ENCODE data around the gene RSPH6A. TPM values are rescaled to one million over a fixed set of nuclear protein-coding genes. Genes with fewer than 3 reads are reported as not detected.

The RSPH6A gene
- total and polyA plus RNA-seq, 2 of the 13 experiments (the other 11 are each of a cell fraction or from before 2014, with no cell fraction given), result 0.07 TPM; not detected in 1

DNA sequence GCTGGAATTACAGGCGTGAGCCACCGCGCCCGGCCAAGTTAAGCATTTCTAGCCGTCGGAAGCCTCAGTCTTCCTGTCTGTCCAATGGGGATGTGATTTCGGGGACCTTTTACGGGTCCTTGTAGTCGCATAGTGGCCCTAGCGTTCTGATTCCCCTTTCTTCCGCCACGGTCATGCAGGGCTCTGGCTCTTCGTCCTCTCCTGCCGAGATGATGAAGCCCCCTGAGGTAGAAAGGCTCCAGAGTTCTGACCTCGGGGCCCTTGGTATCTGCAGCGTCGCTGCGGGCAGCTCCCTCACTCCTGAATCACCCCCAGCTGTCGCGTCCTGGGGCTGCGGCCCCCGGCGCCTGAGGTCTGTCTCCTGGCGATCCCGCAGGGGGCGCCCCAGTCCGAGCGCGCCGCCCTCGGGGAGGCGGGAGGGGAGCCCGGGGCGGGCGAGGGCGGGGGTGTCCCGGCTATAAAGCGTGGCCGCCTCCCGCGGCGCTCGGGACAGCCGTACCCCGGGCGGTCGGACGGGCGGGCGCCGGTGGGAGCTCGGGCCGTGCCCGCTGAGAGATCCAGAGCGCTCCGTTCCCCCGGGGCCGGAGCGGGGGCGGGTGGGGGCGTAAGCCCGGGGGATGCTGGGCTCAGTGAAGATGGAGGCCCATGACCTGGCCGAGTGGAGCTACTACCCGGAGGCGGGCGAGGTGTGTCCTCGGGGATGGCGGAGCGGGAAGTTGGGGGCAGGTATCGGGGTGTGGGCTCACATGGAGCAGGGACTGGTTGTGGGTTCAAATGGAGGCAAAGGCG is 48.9 kb upstream of the RSPH6A start, which contains the start of gene FOXA3 (continued):
- TF ChIP-seq, protein P1, sequence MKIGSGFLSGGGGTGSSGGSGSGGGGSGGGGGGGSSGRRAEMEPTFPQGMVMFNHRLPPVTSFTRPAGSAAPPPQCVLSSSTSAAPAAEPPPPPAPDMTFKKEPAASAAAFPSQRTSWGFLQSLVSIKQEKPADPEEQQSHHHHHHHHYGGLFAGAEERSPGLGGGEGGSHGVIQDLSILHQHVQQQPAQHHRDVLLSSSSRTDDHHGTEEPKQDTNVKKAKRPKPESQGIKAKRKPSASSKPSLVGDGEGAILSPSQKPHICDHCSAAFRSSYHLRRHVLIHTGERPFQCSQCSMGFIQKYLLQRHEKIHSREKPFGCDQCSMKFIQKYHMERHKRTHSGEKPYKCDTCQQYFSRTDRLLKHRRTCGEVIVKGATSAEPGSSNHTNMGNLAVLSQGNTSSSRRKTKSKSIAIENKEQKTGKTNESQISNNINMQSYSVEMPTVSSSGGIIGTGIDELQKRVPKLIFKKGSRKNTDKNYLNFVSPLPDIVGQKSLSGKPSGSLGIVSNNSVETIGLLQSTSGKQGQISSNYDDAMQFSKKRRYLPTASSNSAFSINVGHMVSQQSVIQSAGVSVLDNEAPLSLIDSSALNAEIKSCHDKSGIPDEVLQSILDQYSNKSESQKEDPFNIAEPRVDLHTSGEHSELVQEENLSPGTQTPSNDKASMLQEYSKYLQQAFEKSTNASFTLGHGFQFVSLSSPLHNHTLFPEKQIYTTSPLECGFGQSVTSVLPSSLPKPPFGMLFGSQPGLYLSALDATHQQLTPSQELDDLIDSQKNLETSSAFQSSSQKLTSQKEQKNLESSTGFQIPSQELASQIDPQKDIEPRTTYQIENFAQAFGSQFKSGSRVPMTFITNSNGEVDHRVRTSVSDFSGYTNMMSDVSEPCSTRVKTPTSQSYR (CRISPR knock-in tag; IDR thresholded peaks at IDR 0.05; ENCODE audit: borderline replicate concordance), result peak; percentile 5; the same call in 1 of the 2 replicates
- TF ChIP-seq, protein P2, sequence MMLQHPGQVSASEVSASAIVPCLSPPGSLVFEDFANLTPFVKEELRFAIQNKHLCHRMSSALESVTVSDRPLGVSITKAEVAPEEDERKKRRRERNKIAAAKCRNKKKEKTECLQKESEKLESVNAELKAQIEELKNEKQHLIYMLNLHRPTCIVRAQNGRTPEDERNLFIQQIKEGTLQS (CRISPR knock-in tag; IDR thresholded peaks at IDR 0.05), result no peak
- TF ChIP-seq MAF1 (CRISPR knock-in tag; IDR thresholded peaks at IDR 0.05; ENCODE audit: borderline replicate concordance) (no peak), ZFP62 (CRISPR knock-in tag; IDR thresholded peaks at IDR 0.05) (no peak), ZKSCAN5 (CRISPR knock-in tag; IDR thresholded peaks at IDR 0.05) (no peak), SSRP1 (CRISPR knock-in tag; IDR thresholded peaks at IDR 0.05) (no peak), ZSCAN9 (CRISPR knock-in tag; IDR thresholded peaks at IDR 0.05; ENCODE audit: borderline replicate concordance) (no peak), ZFP41 (CRISPR knock-in tag; IDR thresholded peaks at IDR 0.05; ENCODE audit: borderline replicate concordance) (no peak), NR2F2 (IDR thresholded peaks at IDR 0.05; ENCODE audit: borderline replicate concordance, low read depth) (no peak)
- TF ChIP-seq, protein P3, sequence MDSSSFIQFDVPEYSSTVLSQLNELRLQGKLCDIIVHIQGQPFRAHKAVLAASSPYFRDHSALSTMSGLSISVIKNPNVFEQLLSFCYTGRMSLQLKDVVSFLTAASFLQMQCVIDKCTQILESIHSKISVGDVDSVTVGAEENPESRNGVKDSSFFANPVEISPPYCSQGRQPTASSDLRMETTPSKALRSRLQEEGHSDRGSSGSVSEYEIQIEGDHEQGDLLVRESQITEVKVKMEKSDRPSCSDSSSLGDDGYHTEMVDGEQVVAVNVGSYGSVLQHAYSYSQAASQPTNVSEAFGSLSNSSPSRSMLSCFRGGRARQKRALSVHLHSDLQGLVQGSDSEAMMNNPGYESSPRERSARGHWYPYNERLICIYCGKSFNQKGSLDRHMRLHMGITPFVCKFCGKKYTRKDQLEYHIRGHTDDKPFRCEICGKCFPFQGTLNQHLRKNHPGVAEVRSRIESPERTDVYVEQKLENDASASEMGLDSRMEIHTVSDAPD (CRISPR knock-in tag; IDR thresholded peaks at IDR 0.05), result no peak
- TF ChIP-seq, protein P4, sequence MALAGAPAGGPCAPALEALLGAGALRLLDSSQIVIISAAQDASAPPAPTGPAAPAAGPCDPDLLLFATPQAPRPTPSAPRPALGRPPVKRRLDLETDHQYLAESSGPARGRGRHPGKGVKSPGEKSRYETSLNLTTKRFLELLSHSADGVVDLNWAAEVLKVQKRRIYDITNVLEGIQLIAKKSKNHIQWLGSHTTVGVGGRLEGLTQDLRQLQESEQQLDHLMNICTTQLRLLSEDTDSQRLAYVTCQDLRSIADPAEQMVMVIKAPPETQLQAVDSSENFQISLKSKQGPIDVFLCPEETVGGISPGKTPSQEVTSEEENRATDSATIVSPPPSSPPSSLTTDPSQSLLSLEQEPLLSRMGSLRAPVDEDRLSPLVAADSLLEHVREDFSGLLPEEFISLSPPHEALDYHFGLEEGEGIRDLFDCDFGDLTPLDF (CRISPR knock-in tag; IDR thresholded peaks at IDR 0.05), result 0 out of 2 replicates have a peak, but pooled peaks have one; percentile 57
- TF ChIP-seq, protein P5, sequence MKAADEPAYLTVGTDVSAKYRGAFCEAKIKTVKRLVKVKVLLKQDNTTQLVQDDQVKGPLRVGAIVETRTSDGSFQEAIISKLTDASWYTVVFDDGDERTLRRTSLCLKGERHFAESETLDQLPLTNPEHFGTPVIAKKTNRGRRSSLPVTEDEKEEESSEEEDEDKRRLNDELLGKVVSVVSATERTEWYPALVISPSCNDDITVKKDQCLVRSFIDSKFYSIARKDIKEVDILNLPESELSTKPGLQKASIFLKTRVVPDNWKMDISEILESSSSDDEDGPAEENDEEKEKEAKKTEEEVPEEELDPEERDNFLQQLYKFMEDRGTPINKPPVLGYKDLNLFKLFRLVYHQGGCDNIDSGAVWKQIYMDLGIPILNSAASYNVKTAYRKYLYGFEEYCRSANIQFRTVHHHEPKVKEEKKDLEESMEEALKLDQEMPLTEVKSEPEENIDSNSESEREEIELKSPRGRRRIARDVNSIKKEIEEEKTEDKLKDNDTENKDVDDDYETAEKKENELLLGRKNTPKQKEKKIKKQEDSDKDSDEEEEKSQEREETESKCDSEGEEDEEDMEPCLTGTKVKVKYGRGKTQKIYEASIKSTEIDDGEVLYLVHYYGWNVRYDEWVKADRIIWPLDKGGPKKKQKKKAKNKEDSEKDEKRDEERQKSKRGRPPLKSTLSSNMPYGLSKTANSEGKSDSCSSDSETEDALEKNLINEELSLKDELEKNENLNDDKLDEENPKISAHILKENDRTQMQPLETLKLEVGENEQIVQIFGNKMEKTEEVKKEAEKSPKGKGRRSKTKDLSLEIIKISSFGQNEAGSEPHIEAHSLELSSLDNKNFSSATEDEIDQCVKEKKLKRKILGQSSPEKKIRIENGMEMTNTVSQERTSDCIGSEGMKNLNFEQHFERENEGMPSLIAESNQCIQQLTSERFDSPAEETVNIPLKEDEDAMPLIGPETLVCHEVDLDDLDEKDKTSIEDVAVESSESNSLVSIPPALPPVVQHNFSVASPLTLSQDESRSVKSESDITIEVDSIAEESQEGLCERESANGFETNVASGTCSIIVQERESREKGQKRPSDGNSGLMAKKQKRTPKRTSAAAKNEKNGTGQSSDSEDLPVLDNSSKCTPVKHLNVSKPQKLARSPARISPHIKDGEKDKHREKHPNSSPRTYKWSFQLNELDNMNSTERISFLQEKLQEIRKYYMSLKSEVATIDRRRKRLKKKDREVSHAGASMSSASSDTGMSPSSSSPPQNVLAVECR (CRISPR knock-in tag; IDR thresholded peaks at IDR 0.05; ENCODE audit: borderline replicate concordance), result peak; percentile 61
- TF ChIP-seq, protein P6, sequence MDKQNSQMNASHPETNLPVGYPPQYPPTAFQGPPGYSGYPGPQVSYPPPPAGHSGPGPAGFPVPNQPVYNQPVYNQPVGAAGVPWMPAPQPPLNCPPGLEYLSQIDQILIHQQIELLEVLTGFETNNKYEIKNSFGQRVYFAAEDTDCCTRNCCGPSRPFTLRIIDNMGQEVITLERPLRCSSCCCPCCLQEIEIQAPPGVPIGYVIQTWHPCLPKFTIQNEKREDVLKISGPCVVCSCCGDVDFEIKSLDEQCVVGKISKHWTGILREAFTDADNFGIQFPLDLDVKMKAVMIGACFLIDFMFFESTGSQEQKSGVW (CRISPR knock-in tag; IDR thresholded peaks at IDR 0.05; ENCODE audit: borderline replicate concordance), result no peak
- TF ChIP-seq, protein P7, sequence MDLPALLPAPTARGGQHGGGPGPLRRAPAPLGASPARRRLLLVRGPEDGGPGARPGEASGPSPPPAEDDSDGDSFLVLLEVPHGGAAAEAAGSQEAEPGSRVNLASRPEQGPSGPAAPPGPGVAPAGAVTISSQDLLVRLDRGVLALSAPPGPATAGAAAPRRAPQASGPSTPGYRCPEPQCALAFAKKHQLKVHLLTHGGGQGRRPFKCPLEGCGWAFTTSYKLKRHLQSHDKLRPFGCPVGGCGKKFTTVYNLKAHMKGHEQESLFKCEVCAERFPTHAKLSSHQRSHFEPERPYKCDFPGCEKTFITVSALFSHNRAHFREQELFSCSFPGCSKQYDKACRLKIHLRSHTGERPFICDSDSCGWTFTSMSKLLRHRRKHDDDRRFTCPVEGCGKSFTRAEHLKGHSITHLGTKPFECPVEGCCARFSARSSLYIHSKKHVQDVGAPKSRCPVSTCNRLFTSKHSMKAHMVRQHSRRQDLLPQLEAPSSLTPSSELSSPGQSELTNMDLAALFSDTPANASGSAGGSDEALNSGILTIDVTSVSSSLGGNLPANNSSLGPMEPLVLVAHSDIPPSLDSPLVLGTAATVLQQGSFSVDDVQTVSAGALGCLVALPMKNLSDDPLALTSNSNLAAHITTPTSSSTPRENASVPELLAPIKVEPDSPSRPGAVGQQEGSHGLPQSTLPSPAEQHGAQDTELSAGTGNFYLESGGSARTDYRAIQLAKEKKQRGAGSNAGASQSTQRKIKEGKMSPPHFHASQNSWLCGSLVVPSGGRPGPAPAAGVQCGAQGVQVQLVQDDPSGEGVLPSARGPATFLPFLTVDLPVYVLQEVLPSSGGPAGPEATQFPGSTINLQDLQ (CRISPR knock-in tag; IDR thresholded peaks at IDR 0.05), result no peak

Measured in HepG2 (cell line).